Nephron (organoid): ENCODE data around the gene PPP1R14C.

ENCODE experiments used
- H3K27ac Mint-ChIP-seq, 3 experiments: 2 replicates each; pipeline ENCODE4 v1.8.0; 2020; ENCODE audit warnings: mixed read lengths in 3 of 3, mild to moderate bottlenecking in 2 of 3, moderate library complexity in 1 of 3
- H3K27me3 Mint-ChIP-seq: 2 replicates; pipeline ENCODE4 v1.8.0; 2021; ENCODE audit warnings: low read depth, mild to moderate bottlenecking, moderate library complexity, mixed read lengths
- H3K36me3 Mint-ChIP-seq: 2 replicates; pipeline ENCODE4 v1.8.0; 2020; ENCODE audit warnings: low read depth, mixed read lengths
- H3K4me1 Mint-ChIP-seq: 2 replicates; pipeline ENCODE4 v1.8.0; 2020; ENCODE audit warnings: mixed read lengths
- H3K4me3 Mint-ChIP-seq, 3 experiments: 2 replicates each; pipeline ENCODE4 v1.8.0; 2020; ENCODE audit warnings: mild to moderate bottlenecking in 3 of 3, mixed read lengths in 3 of 3, moderate library complexity in 2 of 3
- H3K9me3 Mint-ChIP-seq: 2 replicates; pipeline ENCODE4 v1.8.0; 2020; ENCODE audit warnings: mixed read lengths
- TF ChIP-seq, protein P1 (sequence below), 3 experiments: fragments of 200-600 bp; sonication (generic); IDR thresholded peaks; one replicate each; pipeline ENCODE4 v1.5.0; 2021; ENCODE audit warnings: antibody characterized with exemption in 3 of 3; ENCODE audit not compliant: unreplicated experiment in 3 of 3

The PPP1R14C gene

DNA sequence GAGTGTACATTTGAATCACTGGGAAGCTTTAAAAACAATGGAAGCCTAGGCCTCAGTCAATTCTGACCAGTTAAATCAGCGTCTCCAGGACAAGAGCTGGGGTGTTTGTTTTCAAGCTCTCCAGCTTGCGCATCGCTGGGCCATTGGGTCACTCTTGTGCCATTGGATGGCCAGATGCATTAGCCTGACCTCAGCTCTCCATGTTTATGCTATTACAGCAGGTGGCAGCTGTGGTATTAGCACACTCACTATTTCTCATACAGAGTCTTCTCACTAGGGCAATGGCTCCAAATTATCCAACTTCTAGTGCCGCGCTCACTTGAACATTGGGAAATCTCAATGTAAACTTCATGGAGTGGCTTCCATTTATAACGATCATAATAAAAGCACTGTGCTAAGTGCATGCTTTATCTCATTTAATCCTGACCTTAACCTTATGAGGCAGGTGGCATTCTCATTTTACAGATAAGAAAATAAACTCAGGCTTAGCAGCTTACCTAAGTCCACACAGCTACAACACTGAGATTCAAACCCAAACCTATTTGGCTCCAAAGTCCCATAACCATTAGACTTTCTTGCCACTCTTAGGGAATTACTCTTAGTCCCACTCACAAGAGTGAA lies 108.8 kb downstream of the PPP1R14C start:
- H3K27ac Mint-ChIP-seq: no peak overlapping the region
- peaks cover 4% of the 10 kb centered on the region for H3K9me3 Mint-ChIP-seq
- H3K36me3 Mint-ChIP-seq: peaks cover 22% of the 10 kb centered on the region
- peaks cover 18% of the 10 kb centered on the region for H3K27me3 Mint-ChIP-seq
- TF ChIP-seq, protein P1, sequence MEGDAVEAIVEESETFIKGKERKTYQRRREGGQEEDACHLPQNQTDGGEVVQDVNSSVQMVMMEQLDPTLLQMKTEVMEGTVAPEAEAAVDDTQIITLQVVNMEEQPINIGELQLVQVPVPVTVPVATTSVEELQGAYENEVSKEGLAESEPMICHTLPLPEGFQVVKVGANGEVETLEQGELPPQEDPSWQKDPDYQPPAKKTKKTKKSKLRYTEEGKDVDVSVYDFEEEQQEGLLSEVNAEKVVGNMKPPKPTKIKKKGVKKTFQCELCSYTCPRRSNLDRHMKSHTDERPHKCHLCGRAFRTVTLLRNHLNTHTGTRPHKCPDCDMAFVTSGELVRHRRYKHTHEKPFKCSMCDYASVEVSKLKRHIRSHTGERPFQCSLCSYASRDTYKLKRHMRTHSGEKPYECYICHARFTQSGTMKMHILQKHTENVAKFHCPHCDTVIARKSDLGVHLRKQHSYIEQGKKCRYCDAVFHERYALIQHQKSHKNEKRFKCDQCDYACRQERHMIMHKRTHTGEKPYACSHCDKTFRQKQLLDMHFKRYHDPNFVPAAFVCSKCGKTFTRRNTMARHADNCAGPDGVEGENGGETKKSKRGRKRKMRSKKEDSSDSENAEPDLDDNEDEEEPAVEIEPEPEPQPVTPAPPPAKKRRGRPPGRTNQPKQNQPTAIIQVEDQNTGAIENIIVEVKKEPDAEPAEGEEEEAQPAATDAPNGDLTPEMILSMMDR (IDR thresholded peaks at IDR 0.05; ENCODE audit: unreplicated experiment in 3 of 3): no peak
- no peak overlapping the region for H3K4me3 Mint-ChIP-seq
- H3K4me1 Mint-ChIP-seq: peaks cover 37% of the 10 kb centered on the region

- peaks cover 20% of the 10 kb centered on the region for H3K36me3 Mint-ChIP-seq
- no peak overlapping the region for H3K27ac Mint-ChIP-seq
- peaks cover 20% of the 10 kb centered on the region for H3K27me3 Mint-ChIP-seq
- H3K4me1 Mint-ChIP-seq: peaks cover 37% of the 10 kb centered on the region
- H3K9me3 Mint-ChIP-seq: peaks cover 4% of the 10 kb centered on the region
- TF ChIP-seq, protein P1 (IDR thresholded peaks at IDR 0.05; ENCODE audit: unreplicated experiment in 3 of 3): no peak
- H3K4me3 Mint-ChIP-seq: no peak overlapping the region
Measured at GRCh38 chr6:150252714-150253444, 110.0 kb downstream of the PPP1R14C start.

- TF ChIP-seq, protein P1 (IDR thresholded peaks at IDR 0.05; ENCODE audit: unreplicated experiment in 3 of 3): no peak
- H3K9me3 Mint-ChIP-seq: peaks cover 4% of the 10 kb centered on the region
- H3K4me1 Mint-ChIP-seq: peaks cover 37% of the 10 kb centered on the region
- H3K4me3 Mint-ChIP-seq: no peak overlapping the region
- peaks cover 13% of the 10 kb centered on the region for H3K36me3 Mint-ChIP-seq
- H3K27ac Mint-ChIP-seq: no peak overlapping the region
- H3K27me3 Mint-ChIP-seq: peaks cover 20% of the 10 kb centered on the region
Measured at GRCh38 chr6:150253489-150253888, 110.6 kb downstream of the PPP1R14C start.

- Mint-ChIP-seq H3K27me3 (peaks cover 20% of the 10 kb centered on the region), H3K9me3 (peaks cover 2% of the 10 kb centered on the region), H3K4me3 (no peak overlapping the region), H3K4me1 (peaks cover 33% of the 10 kb centered on the region), H3K36me3 (peaks cover 9% of the 10 kb centered on the region), H3K27ac (no peak overlapping the region)
- TF ChIP-seq, protein P1 (IDR thresholded peaks at IDR 0.05; ENCODE audit: unreplicated experiment in 3 of 3): no peak
Measured at GRCh38 chr6:150254770-150255169, 111.9 kb downstream of the PPP1R14C start.

DNA sequence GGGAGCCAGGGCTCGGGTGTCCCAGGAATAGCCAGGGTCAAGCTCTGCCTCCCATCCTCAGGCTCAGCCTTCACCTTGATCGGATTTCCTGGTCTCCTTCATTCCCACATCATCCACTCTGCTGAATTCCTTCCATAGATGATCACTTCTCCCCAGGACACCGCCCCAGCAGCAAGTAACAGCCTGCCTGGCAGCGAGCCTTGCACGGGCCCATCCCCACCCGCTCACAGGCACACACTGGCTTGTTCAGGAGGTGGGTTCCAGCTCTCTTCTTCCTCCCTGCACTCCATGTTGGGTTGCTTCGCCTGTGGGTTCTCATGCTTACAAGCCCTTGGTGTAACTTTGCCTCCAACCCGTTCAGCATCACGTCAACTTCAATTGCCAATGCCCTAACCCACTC lies 113.0 kb downstream of the PPP1R14C start:
- Mint-ChIP-seq H3K36me3 (peaks cover 6% of the 10 kb centered on the region), H3K9me3 (peaks cover under 1% of the 10 kb centered on the region), H3K4me1 (peaks cover 26% of the 10 kb centered on the region), H3K27me3 (peaks cover 20% of the 10 kb centered on the region), H3K4me3 (no peak overlapping the region), H3K27ac (no peak overlapping the region)
- TF ChIP-seq, protein P1 (IDR thresholded peaks at IDR 0.05; ENCODE audit: unreplicated experiment in 3 of 3): no peak
